ENCODE results near the gene NELL2. TPM values are rescaled to one million over a fixed set of nuclear protein-coding genes. Genes with fewer than 3 reads are reported as not detected.
A peak's percentile ranks its signal among the peaks of the same experiment; 100 is the strongest.

Gene NELL2
- total and polyA plus RNA-seq, 10 of the 15 experiments (the other 5 are each of a cell fraction or from before 2014, with no cell fraction given), result 0.27 to 2.3 (median 0.76) TPM

- no peak for TF ChIP-seq CBX3 (IDR thresholded peaks at IDR 0.05; ENCODE audit: borderline replicate concordance, low read depth)
Observed at GRCh38 chr12:44531320-44531971, 344.7 kb downstream of the NELL2 start (continued).

- intact Hi-C loops (cut with micrococcal nuclease; ENCODE audit: unreplicated experiment) (no loop called here), in situ Hi-C loops (cut with MboI) (no loop called here)
- Histone ChIP-seq H3K79me2 (ENCODE audit: control insufficient read depth, insufficient read depth, low read length) (no peaks in the 10 kb centered on the region), H3K9me3 (replicated peaks; ENCODE audit: control insufficient read depth, insufficient read depth, low read length) (no peaks in the 10 kb centered on the region), H4K20me1 (ENCODE audit: control insufficient read depth, insufficient read depth) (no peaks in the 10 kb centered on the region), H3K27me3 (replicated peaks in 1 of 2; ENCODE audit: control insufficient read depth in 2 of 2, insufficient read depth in 2 of 2, low read length in 1 of 2) (no peaks in the 10 kb centered on the region), H2AFZ (ENCODE audit: control insufficient read depth, low read depth, low read length) (no peak overlapping the region), H3K27ac (ENCODE audit: control insufficient read depth, insufficient read depth) (no peak overlapping the region), H3K4me3 (no peak overlapping the region), H3K9ac (ENCODE audit: control insufficient read depth, insufficient read depth, low read length) (no peak overlapping the region), H3K36me3 (ENCODE audit: control insufficient read depth in 2 of 2, insufficient read depth in 2 of 2, low read length in 1 of 2) (no peaks in the 10 kb centered on the region), H3K4me2 (ENCODE audit: control insufficient read depth, insufficient read depth) (no peak overlapping the region), H3K4me1 (ENCODE audit: control insufficient read depth, insufficient read depth, low read length) (no peaks in the 10 kb centered on the region)
- ChIA-PET SMC1A (ENCODE audit: uncharacterized antibody, unreplicated experiment) (no interaction called here), RAD21 (ENCODE audit: unreplicated experiment) (no interaction called here), POLR2A (no interaction called here), CTCF (interaction anchor here (0.6 kb wide), 1 partner anchor 848 kb away, joined by 3 read pairs; no protein-coding TSS in a partner anchor)
- 53% methylated on average over 9 of the region's 9 CpGs for WGBS (ENCODE audit: insufficient coverage, insufficient replicate concordance, low lambda C conversion rate, missing lambda C conversion rate)
- ATAC-seq (no peak), DNase-seq (ENCODE audit: low read depth, low spot score) (no peak), FAIRE-seq (no peak)
- TF ChIP-seq, protein P1, sequence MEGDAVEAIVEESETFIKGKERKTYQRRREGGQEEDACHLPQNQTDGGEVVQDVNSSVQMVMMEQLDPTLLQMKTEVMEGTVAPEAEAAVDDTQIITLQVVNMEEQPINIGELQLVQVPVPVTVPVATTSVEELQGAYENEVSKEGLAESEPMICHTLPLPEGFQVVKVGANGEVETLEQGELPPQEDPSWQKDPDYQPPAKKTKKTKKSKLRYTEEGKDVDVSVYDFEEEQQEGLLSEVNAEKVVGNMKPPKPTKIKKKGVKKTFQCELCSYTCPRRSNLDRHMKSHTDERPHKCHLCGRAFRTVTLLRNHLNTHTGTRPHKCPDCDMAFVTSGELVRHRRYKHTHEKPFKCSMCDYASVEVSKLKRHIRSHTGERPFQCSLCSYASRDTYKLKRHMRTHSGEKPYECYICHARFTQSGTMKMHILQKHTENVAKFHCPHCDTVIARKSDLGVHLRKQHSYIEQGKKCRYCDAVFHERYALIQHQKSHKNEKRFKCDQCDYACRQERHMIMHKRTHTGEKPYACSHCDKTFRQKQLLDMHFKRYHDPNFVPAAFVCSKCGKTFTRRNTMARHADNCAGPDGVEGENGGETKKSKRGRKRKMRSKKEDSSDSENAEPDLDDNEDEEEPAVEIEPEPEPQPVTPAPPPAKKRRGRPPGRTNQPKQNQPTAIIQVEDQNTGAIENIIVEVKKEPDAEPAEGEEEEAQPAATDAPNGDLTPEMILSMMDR (IDR thresholded peaks at IDR 0.05 in 2 of 3, conservative IDR thresholded peaks at IDR 0.05 in 1 of 3; ENCODE audit: control insufficient read depth in 2 of 3, extremely low read depth in 1 of 3, insufficient read depth in 1 of 3, low read depth in 3 of 3, low read length in 3 of 3), result peak in 1 of 3 experiments; percentile 17; a peak in 1 of 6 replicates
- TF ChIP-seq JUNB (IDR thresholded peaks at IDR 0.05) (no peak), HDGF (IDR thresholded peaks at IDR 0.05) (no peak)
- no TSS peak for BruUV-seq (replicated peaks)
Observed at GRCh38 chr12:44526655-44527182, 349.4 kb downstream of the NELL2 start.
